H1 (cell line): ENCODE results near the gene RARRES2. TPM values are rescaled to one million over a fixed set of nuclear protein-coding genes. Genes with fewer than 3 reads are reported as not detected.

Source experiments
- CTCF ChIA-PET: fragments of 300-600 bp; sonication (Branson Sonifier 250); formaldehyde crosslinking; loops from one replicate; lab custom pipeline; 2021; ENCODE audit not compliant: partially characterized antibody; lab: Charles Lee
- POLR2A ChIA-PET: fragments of 300-600 bp; sonication (Branson Sonifier 250); formaldehyde crosslinking; loops from one replicate; lab custom pipeline; 2021; ENCODE audit warnings: inconsistent platforms; ENCODE audit not compliant: partially characterized antibody; lab: Charles Lee
- DNase-seq, 2 experiments: peaks; one replicate each; pipeline versions ENCODE4 v3.0.0 to v3.0.0-alpha.2; 2010 to 2022; ENCODE audit warnings: low spot score in 2 of 2, low read depth in 1 of 2, mixed read lengths in 1 of 2
- FAIRE-seq: peaks from 2 replicates; lab custom pipeline; 2011; peaks lifted over from hg19 to GRCh38; lab: Jason Lieb, UNC
- H2AFZ ChIP-seq: 2 replicates; pipeline ENCODE4 v1.8.1; 2012; ENCODE audit warnings: low read length, inconsistent platforms
- H2AK5ac ChIP-seq: 2 replicates; pipeline ENCODE4 v1.6.1; 2013; ENCODE audit warnings: low read depth, low read length
- H2BK120ac ChIP-seq: replicated peaks from 2 replicates; pipeline ENCODE3; 2013; ENCODE audit warnings: low read depth, low read length, inconsistent platforms
- H2BK12ac ChIP-seq: 2 replicates; pipeline ENCODE4 v1.6.1; 2013; ENCODE audit warnings: low read depth, low read length
- H2BK15ac ChIP-seq: 2 replicates; pipeline ENCODE4 v1.6.1; 2013; ENCODE audit warnings: low read length
- H2BK20ac ChIP-seq: 2 replicates; pipeline ENCODE4 v1.6.1; 2013; ENCODE audit warnings: low read length
- H2BK5ac ChIP-seq: 2 replicates; pipeline ENCODE4 v1.6.1; 2013; ENCODE audit warnings: low read depth, low read length
- H3K14ac ChIP-seq: 2 replicates; pipeline ENCODE4 v1.6.1; 2013; ENCODE audit warnings: inconsistent platforms; ENCODE audit not compliant: insufficient read length
- H3K18ac ChIP-seq: 2 replicates; pipeline ENCODE4 v1.6.1; 2013; ENCODE audit warnings: low read length; ENCODE audit errors: extremely low read depth
- H3K23ac ChIP-seq: 2 replicates; pipeline ENCODE4 v1.6.1; 2013; ENCODE audit warnings: inconsistent platforms; ENCODE audit not compliant: insufficient read length
- H3K23me2 ChIP-seq: 2 replicates; pipeline ENCODE4 v1.6.1; 2013; ENCODE audit warnings: low read depth, low read length
- H3K27ac ChIP-seq: 2 replicates; pipeline ENCODE4 v1.6.1; 2011; ENCODE audit warnings: low read depth, low read length, inconsistent platforms
- H3K27me3 ChIP-seq, 4 experiments: replicated peaks in 1 of 4; 1 replicate in 1 of 4; 2 replicates in 3 of 4; pipeline versions ENCODE4 v1.6.1 to v1.8.1; 2011 to 2013; ENCODE audit warnings: low read length in 3 of 4, mild to moderate bottlenecking in 3 of 4, inconsistent platforms in 2 of 4, mixed read lengths in 2 of 4, moderate library complexity in 1 of 4; ENCODE audit not compliant: control insufficient read depth in 3 of 4, insufficient read depth in 3 of 4; ENCODE audit errors: extremely low read depth in 1 of 4
- H3K36me3 ChIP-seq, 4 experiments: 2 replicates each; pipeline versions ENCODE4 v1.6.1 to v1.8.1; 2011 to 2013; ENCODE audit warnings: mild to moderate bottlenecking in 4 of 4, low read length in 3 of 4, moderate library complexity in 2 of 4, control low read depth in 1 of 4, inconsistent platforms in 1 of 4; ENCODE audit not compliant: insufficient read depth in 4 of 4, control insufficient read depth in 2 of 4
- H3K4ac ChIP-seq: replicated peaks from 2 replicates; pipeline ENCODE3; 2013; ENCODE audit warnings: low read length, low read depth, mixed read lengths, inconsistent platforms; ENCODE audit not compliant: insufficient read length
- H3K4me1 ChIP-seq, 4 experiments: replicated peaks in 1 of 4; 1 replicate in 1 of 4; 2 replicates in 3 of 4; pipeline versions ENCODE4 v1.6.1 to v1.8.1; 2011 to 2013; ENCODE audit warnings: low read length in 3 of 4, inconsistent platforms in 2 of 4, mixed read lengths in 1 of 4; ENCODE audit not compliant: insufficient read depth in 4 of 4, control insufficient read depth in 3 of 4
- H3K4me2 ChIP-seq, 2 experiments: 2 replicates each; pipeline versions ENCODE4 v1.6.1 to v1.8.1; 2011 to 2013; ENCODE audit warnings: low read depth in 2 of 2, low read length in 2 of 2, control low read depth in 1 of 2, inconsistent platforms in 1 of 2, mild to moderate bottlenecking in 1 of 2; ENCODE audit not compliant: insufficient read depth in 1 of 2
- H3K4me3 ChIP-seq, 4 experiments: fragments of 200-600, 300-600 bp in 1 of 4; sonication (generic), shearing (Covaris generic), sonication (Bioruptor Twin) in 1 of 4; 2 replicates each; pipeline versions ENCODE4 v1.5.1 to v1.8.1; 2011 to 2016; ENCODE audit warnings: low read length in 4 of 4, low read depth in 3 of 4, control low read depth in 2 of 4, inconsistent platforms in 2 of 4, mild to moderate bottlenecking in 2 of 4, mixed read lengths in 1 of 4, moderate library complexity in 1 of 4; ENCODE audit not compliant: insufficient read depth in 2 of 4; ENCODE audit errors: extremely low read depth in 1 of 4
- H3K56ac ChIP-seq: replicated peaks from 2 replicates; pipeline ENCODE3; 2013; ENCODE audit warnings: low read depth, mild to moderate bottlenecking, mixed read lengths, low read length, inconsistent platforms; ENCODE audit not compliant: insufficient read length
- H3K79me1 ChIP-seq: 2 replicates; pipeline ENCODE4 v1.6.1; 2013; ENCODE audit warnings: low read depth, low read length, control low read depth
- H3K79me2 ChIP-seq, 2 experiments: 2 replicates each; pipeline versions ENCODE4 v1.6.1 to v1.8.1; 2012 to 2013; ENCODE audit warnings: low read length in 2 of 2, mild to moderate bottlenecking in 2 of 2, inconsistent platforms in 1 of 2; ENCODE audit not compliant: insufficient read depth in 2 of 2, control insufficient read depth in 1 of 2
- H3K9ac ChIP-seq, 4 experiments: replicated peaks in 1 of 4; 1 replicate in 1 of 4; 2 replicates in 3 of 4; pipeline versions ENCODE4 v1.6.1 to v1.8.1; 2011 to 2013; ENCODE audit warnings: low read depth in 3 of 4, low read length in 3 of 4, control low read depth in 2 of 4, mild to moderate bottlenecking in 2 of 4, moderate library complexity in 2 of 4, inconsistent platforms in 1 of 4; ENCODE audit errors: extremely low read depth in 1 of 4
- H3K9me3 ChIP-seq, 2 experiments: 2 replicates each; pipeline versions ENCODE4 v1.6.1 to v1.8.1; 2012 to 2013; ENCODE audit warnings: mild to moderate bottlenecking in 2 of 2, moderate library complexity in 2 of 2, control low read depth in 1 of 2, inconsistent platforms in 1 of 2, low read depth in 1 of 2, low read length in 1 of 2, mixed read lengths in 1 of 2; ENCODE audit not compliant: insufficient read depth in 2 of 2
- H4K20me1 ChIP-seq, 2 experiments: replicated peaks in 1 of 2; 2 replicates each; pipeline versions ENCODE3 to v1.8.1; 2011 to 2013; ENCODE audit warnings: inconsistent platforms in 2 of 2, low read length in 2 of 2, mild to moderate bottlenecking in 1 of 2; ENCODE audit not compliant: insufficient read depth in 2 of 2, control insufficient read depth in 1 of 2
- H4K5ac ChIP-seq: 2 replicates; pipeline ENCODE4 v1.6.1; 2013; ENCODE audit warnings: low read length, low read depth, mixed read lengths, inconsistent platforms; ENCODE audit not compliant: insufficient read length
- H4K8ac ChIP-seq: 2 replicates; pipeline ENCODE4 v1.8.0; 2013; ENCODE audit warnings: mild to moderate bottlenecking, moderate library complexity, low read length, inconsistent platforms; ENCODE audit not compliant: insufficient read depth; ENCODE audit errors: extremely low read depth
- H4K91ac ChIP-seq: replicated peaks from 2 replicates; pipeline ENCODE3; 2013; ENCODE audit warnings: low read length, mixed read lengths, inconsistent platforms; ENCODE audit not compliant: insufficient read length
- ATF3 ChIP-seq: IDR thresholded peaks from 2 replicates; pipeline ENCODE4 v1.6.1; 2011; ENCODE audit warnings: low read depth, mild to moderate bottlenecking, low read length; ENCODE audit not compliant: insufficient read depth
- CHD1 ChIP-seq: IDR thresholded peaks from 2 replicates; pipeline ENCODE4 v1.6.1; 2012; ENCODE audit warnings: low read depth, low read length, improper control_type of control experiment
- CREB1 ChIP-seq: IDR thresholded peaks from 2 replicates; pipeline ENCODE4 v1.6.1; 2012; ENCODE audit warnings: inconsistent platforms
- CTBP2 ChIP-seq: IDR thresholded peaks from 2 replicates; pipeline ENCODE4 v1.7.0; 2011; ENCODE audit warnings: borderline replicate concordance, mild to moderate bottlenecking, moderate library complexity, mixed read lengths, low read length; ENCODE audit not compliant: insufficient read depth, insufficient read length
- GABPA ChIP-seq: IDR thresholded peaks from 2 replicates; pipeline ENCODE4 v1.6.1; 2011; ENCODE audit warnings: mild to moderate bottlenecking, low read length, moderate library complexity, borderline replicate concordance; ENCODE audit not compliant: insufficient read depth
- KDM4A ChIP-seq: IDR thresholded peaks from one replicate; pipeline ENCODE4 v1.7.1; 2012; ENCODE audit warnings: low read depth, mild to moderate bottlenecking, moderate library complexity, low read length, inconsistent platforms; ENCODE audit not compliant: severe bottlenecking
- SIX5 ChIP-seq: IDR thresholded peaks from 2 replicates; pipeline ENCODE4 v1.6.1; 2011; ENCODE audit warnings: mild to moderate bottlenecking, low read depth, low read length
- whole genome bisulfite sequencing, 2 experiments: shearing (Covaris generic) in 1 of 2; methylation state at CpG; one replicate each; pipeline versions ENCODE4 v1.1.6 to v1.1.7; 2013 to 2015; ENCODE audit warnings: low lambda C conversion rate in 2 of 2, mixed read lengths in 2 of 2, inconsistent platforms in 1 of 2, low coverage in 1 of 2, missing lambda C conversion rate in 1 of 2; ENCODE audit not compliant: insufficient replicate concordance in 2 of 2, insufficient coverage in 1 of 2, insufficient read length in 1 of 2; ENCODE audit errors: extremely low coverage in 1 of 2, missing lambda C conversion rate in 1 of 2; 5-methylcytosine and 5-hydroxymethylcytosine counted together
- polyA plus RNA-seq, 7 experiments: library from polyadenylated mRNA; depleted of rRNA in 3 of 7; stranded (reverse) in 5 of 7; unstranded in 2 of 7; fragments of >200 nt in 5 of 7; fragments of 200-250 nt in 2 of 7; gene quantifications; 1 replicate in 5 of 7; 2 replicates in 1 of 7; 4 replicates in 1 of 7; pipeline versions ENCODE4 v1.2.1 to v1.2.3, GENCODE V29; 2011 to 2013; ENCODE audit warnings: missing spikeins in 2 of 7, mixed read lengths in 2 of 7
- total RNA-seq: library from RNA; stranded (reverse); fragmentation: NEBNext Ultra II Directional; extraction: Animal tissue kit (Norgen Biotek cat#: 25700); gene quantifications from 2 replicates; pipeline ENCODE4 v1.2.1, GENCODE V29; 2021

Gene RARRES2
- total and polyA plus RNA-seq, 2 of the 8 experiments (the other 6 are each of a cell fraction or from before 2014, with no cell fraction given), result 254 to 441 TPM

GRCh38 chr7:150321788-150322113, 19.7 kb downstream of the RARRES2 start:
- Histone ChIP-seq H4K8ac (no peak overlapping the region), H3K79me1 (no peaks in the 10 kb centered on the region), H3K9me3 (no peaks in the 10 kb centered on the region), H3K56ac (no peak overlapping the region), H3K18ac (no peak overlapping the region), H2BK120ac (no peak overlapping the region), H3K4me1 (peaks cover 7 to 13% (median 10%) of the 10 kb centered on the region in 4 experiments), H4K20me1 (no peaks in the 10 kb centered on the region), H3K14ac (no peak overlapping the region), H3K23ac (no peak overlapping the region), H2BK20ac (no peak overlapping the region), H3K23me2 (0 out of 2 replicates have a peak, but pooled peaks cover 1% of the 10 kb centered on the region), H3K9ac (no peak overlapping the region), H2AK5ac (no peak overlapping the region), H3K4me3 (no peak overlapping the region), H4K91ac (no peak overlapping the region), H3K4me2 (no peak overlapping the region; a peak in 1 of 4 replicates), H3K4ac (no peak overlapping the region), H3K79me2 (peaks cover 0 to 15% of the 10 kb centered on the region in 2 experiments; a peak in 1 of 4 replicates), H2BK12ac (no peak overlapping the region), H2AFZ (no peak overlapping the region), H3K36me3 (peaks cover 0 to 6% (median 6%) of the 10 kb centered on the region in 4 experiments; a peak in 2 of 8 replicates), H3K27ac (no peak overlapping the region), H2BK15ac (no peak overlapping the region), H2BK5ac (no peak overlapping the region), H3K27me3 (peaks cover 0 to 2% (median 0%) of the 10 kb centered on the region in 4 experiments; a peak in 3 of 7 replicates), H4K5ac (no peak overlapping the region)
- DNase-seq (no peak), FAIRE-seq (no peak)
- CTCF ChIA-PET, result interaction anchor here (0.8 to 1.1 kb wide), 3 partner anchors 8 to 127 kb away, joined by 3 read pairs; no protein-coding TSS in a partner anchor
- WGBS, 2 experiments, result 93% methylated on average over 3 of the region's 3 CpGs; no CpG with 5 or more reads in 1 of the 2 experiments
- POLR2A ChIA-PET, result no interaction called here
- TF ChIP-seq CTBP2 (no peak), ATF3 (no peak), KDM4A (no peak), GABPA (no peak), CREB1 (no peak), CHD1 (no peak), SIX5 (no peak)
